Activated CD8-positive, alpha-beta memory T cell treated with anti-CD3 and anti-CD28 coated beads for 48 hours (primary cell): ENCODE results near the gene VMP1.
A peak's percentile ranks its signal among the peaks of the same experiment; 100 is the strongest.
"Not testable (repeated sequence)": the region's sequence is repeated elsewhere in the genome, so short reads cannot be mapped to it uniquely, and the experiment has no call there.

Experiments used
- DNase-seq, 3 experiments: peaks; one replicate each; pipeline ENCODE4 v3.0.0-alpha.2; 2020; ENCODE audit warnings: low read depth in 2 of 3, low spot score in 2 of 3

Gene VMP1

DNA sequence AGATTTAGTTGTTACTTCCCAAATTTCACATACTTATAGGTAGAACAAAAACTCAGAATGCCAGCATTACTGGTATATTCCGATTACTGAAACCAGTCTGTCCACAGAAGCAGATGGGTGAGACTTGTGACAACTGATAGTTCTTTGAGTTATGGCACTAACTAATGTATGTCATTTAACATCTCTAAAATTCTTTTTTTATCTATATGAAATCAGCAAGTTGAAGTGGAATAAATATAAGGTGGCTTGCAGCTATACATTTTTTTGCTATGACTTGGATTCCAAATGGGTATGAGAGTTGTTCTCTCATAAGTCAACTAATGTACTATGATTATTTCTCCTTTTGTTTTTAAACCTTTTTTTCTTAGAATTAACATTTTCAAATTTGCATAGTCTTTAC is 69.1 kb downstream of the VMP1 start:
- no peak for DNase-seq

DNA sequence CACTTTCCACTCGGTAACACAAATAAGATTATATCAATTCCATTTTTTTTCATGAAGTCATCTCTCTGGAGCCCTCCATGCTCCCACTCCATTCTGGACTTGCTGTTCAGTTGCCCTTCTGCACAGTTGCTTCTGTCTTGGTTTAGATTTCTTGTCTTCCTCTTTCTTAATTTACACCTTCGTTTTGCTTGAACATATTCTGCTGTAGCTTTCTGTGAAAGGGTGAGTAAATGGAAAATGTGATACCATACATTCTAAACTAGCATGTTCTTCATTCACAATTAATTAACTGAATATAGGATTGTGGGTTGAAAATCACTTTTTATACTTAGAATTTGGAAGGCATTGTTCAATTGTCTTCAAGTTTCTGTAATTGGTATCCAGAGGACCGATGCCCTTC is 69.6 kb downstream of the VMP1 start:
- DNase-seq: no peak

DNA sequence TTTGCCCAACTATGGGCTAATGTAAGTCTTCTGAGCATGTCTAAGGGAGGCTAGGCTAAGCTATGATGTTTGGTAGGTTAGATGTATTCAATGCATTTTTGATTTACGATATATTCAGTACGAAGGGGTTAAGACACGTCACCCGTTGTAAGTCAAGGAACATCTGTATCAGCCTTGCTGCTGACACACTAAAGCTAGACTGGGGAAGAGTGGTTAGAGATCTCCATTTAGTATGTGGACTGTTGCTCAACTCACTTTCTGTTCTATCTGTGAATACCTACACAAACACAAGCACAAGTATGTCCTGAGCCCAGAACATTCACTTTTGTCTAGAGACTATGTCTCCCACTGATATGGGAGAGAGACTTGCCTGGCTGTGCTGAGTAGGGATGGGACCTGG is 71.5 kb downstream of the VMP1 start:
- no peak for DNase-seq

DNA sequence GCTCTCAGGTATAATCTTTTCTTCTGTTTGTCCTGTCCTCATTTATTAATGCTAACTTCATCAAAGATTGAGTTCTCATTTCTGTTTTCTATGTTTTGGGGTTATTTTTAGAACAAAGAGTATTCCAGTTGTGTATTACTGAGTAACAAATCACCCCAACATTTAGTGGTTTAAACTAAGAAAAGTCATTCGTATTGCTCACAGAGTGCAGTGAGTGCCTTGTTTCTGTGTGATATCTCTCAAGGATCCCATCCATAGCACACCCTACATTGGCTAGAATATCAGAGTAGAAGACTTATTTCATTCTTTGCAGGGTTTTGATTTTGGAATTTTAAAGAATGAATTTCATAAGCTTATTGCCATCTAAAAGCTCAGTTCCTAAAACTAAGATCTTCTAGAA is 72.1 kb downstream of the VMP1 start:
- DNase-seq: no peak

DNA sequence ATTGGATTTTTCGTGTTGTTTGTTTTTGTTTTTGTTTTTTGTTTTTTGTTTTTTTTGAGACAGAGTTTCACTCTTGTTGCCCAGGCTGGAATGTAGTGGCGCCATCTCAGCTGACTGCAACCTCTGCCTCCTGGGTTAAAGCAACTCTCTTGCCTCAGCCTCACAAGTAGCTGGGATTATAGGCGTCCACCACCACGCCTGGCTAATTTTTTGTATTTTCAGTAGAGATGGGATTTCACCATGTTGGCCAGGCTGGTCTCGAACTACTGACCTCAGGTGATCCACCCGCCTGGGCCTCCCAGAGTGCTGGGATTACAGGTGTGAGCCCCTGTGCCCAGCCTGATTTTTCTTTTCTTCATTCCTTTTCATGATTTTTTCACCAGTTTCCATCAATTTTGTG is 73.1 kb downstream of the VMP1 start:
- not testable (repeated sequence) for DNase-seq

DNA sequence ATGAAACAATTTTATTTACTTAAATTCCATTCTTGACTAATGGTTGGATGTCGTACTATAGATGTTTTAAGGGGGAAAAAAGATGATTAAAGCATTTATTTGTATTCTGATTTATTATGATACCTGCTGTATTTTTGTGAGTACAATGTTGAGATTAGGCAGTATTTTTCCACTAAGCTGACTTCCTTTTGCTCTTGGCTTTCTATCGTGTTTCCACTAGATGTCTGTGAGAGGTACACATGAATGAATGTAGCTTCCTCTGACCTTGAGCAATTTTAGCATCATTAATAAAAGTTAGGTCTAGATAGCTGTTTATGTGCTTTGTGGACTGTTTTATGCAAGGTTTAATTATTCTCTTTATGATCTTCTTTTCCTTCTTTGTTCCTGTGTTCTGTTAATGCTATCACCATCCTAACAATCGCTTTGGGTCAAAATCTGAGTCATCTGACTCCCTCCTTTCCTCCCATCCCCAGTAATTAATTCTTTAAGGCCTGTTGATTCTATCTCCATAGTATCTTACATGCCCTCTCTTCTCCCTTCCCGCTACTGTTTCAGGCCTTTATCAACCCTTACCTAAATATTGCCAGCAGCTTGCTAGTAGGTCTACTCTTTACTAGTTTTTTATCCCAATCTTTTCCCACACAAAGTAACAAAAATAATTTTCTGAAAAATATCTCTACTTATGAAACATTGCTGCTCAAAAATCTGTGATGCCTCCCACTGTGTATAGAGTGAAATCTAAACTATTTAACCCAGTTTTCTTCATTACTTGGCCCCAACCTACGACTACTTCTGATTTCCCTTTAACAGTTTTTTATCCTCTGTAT is 76.0 kb downstream of the VMP1 start:
- no peak for DNase-seq

DNA sequence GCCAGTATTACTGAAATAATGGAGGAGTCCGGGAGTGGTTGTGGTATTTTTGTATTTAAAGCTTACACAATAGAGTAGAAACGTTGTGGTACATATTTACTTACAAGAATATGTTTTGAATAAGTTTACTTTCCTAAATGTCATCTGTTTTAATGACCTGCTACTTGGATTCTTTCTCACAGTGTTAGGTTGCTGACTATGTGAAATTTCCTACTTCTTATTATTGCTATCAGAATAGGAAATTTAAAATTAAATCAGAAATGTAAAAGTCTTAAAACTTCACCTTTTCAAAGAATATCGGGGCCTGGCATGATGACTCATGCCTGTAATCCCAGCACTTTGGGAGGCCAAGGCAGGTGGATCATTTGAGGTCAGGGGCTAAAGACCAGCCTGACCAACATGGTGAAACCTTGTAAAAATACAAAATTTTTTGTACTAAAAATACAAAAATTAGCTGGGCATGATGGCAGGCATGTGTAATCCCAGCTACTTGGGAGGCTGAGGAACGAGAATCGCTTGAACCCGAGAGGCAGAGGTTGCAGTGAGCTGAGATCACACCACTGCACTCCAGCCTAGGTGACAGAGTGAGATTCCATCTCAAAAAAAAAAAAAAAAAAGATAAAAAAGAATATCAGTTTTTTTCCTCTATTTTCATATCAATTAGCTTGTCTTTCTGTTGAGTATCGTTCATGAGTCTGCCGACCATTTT is 77.8 kb downstream of the VMP1 start:
- no peak for DNase-seq

DNA sequence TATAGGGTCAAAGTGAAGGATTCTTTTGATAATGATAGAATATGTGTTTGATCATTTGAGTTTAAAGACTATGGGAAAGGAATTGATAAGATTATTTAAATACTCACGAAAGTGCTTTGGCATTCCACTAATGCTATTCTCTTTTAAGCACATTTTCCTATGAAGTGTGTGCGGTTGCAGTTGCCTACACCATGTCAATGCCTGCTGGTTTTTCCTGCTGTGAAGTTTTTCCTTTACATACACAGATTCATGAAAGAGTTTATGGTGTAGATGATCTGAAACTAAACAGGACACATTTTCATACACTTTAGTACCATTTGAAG is 78.7 kb downstream of the VMP1 start:
- no peak for DNase-seq

DNA sequence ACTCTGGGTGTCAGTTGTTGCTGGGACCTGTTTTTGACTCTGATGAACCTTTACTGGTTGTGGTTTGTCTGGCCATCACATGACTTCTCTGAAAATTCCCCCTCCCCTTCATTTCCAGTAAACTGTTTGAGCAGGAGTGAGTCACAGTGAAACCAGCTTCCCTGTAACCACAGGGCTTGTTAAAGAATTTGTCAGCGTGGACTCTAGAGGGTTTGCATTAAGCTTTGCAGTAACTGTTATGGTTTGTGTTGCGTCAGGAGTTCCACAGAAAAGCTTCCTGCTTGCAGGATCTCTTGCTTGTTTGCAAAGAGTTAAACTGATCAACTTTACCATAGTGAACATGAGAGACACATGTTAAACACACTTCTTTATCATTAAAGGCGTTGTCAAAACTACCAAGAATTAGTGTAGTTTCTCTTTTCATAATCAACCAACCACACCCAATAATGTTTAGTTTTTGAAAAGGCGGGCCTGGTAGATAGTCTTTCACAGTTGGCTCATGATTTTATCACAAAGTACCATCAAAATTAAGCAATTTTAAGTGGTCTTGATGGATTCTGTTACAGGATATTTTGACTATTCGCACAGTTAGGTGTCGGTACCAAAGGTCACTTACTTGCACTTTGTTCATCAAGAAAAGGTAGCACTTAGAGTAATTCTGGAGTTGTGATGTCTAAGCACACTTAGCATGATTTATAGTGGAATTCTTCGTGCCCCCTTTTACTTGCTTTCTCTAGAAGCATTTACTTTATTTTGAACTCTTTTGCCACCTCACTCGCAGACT is 79.3 kb downstream of the VMP1 start:
- peak in 1 of 3 experiments; percentile 48 for DNase-seq

DNA sequence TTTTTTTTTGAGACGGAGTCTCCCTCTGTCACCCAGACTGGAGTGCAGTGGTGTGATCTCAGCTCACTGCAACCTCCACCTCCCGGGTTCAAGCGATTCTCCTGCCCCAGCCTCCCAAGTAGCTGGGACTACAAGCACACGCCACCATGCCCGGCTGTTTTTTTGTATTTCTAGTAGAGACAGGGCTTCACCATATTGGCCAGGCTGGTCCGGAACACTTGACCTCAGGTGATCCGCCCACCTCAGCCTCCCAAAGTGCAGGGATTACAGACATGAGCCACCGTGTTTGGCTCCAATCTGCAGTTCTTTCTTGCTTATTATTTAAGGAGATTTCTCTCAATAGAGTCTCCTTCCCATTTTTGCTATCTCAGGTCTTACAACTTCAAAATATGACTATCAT is 82.4 kb downstream of the VMP1 start:
- DNase-seq: not testable (repeated sequence)

DNA sequence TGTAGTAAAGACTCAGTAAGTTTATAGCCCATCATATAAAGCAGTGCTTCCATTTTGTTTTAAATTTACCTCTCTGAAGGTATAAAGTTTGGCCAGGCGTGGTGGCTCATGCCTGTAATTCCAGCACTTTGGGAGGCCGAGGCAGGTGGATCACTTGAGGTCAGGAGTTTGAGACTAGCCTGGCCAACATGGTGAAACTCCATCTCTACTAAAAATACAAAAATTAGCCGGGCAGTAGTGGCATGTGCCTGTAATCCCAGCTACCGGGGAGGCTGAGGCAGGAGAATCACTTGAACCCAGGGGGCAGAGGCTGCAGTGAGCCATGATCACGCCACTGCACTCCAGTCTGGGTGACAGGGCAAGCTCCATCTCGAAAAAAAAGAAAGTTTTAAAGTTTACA is 83.0 kb downstream of the VMP1 start:
- DNase-seq: not testable (repeated sequence)

DNA sequence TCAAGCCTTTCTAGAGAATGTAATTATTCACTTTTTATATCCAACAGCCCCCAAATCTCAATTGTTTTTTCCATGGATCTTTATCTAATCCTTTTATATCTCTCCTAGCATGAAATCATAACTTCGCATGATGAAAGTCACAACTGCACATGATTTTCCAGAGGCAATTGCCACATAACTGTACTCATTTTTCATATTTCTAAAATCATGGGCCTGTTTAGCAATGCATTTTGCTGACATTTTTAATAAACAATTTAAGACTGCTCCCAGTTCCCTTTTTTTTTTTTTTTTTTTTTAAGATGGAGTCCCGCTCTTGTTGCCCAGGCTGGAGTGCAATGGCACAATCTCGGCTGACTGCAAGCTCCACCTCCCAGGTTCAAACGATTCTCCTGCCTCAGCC is 83.5 kb downstream of the VMP1 start:
- DNase-seq: no peak

DNA sequence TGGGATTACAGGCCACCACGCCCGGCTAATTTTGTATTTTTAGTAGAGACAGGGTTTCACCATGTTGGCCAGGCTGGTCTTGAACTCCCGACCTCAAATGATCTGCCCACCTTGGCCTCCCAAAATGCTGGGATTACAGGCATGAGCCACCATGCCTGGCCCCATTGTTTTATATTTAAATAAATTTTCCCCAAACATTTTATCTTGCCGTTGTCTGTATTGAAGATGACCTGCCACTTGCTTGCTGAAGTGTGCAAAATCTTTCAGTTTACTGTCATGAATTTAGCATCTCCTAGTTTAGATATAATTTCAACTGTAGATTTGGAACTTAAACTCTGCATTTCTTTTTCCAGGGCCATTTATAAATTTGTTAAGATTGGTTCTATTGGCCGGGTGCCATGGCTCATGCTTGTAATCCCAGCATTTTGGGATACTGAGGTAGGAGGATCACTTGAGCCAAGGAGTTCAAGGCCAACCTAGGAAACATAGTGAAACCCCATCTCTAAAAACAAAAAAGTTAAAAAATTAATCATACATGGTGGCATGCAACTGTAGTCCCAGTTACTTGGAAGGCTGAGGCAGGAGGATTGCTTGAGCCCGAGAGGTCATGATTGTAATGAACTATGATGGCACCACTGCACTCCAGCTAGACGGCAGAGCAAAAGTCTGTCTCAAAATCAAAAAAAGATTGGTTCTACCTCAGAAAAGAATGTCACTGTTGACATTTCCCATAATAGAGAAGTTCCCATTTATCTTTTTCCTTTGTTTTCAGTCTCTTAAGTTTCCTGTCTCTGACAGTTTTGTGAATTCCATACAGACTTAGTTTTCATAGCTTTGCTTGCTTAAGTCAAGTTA is 84.4 kb downstream of the VMP1 start:
- DNase-seq: no peak

DNA sequence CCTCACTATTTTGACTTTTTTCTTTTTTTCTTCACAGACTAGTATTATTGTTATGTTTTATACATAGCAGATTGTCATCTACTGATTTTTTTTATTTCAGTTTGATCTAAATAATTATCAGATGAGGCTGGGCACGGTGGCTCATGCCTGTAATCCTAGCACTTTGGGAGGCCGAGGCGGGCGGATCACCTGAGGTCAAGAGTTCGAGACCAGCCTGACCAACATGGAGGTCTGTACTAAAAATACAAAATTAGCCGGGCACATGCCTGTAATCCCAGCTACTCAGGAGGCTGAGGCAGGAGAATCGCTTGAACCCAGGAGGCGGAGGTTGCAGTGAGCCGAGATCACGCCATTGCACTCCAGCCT is 85.0 kb downstream of the VMP1 start:
- not testable (repeated sequence) for DNase-seq

DNA sequence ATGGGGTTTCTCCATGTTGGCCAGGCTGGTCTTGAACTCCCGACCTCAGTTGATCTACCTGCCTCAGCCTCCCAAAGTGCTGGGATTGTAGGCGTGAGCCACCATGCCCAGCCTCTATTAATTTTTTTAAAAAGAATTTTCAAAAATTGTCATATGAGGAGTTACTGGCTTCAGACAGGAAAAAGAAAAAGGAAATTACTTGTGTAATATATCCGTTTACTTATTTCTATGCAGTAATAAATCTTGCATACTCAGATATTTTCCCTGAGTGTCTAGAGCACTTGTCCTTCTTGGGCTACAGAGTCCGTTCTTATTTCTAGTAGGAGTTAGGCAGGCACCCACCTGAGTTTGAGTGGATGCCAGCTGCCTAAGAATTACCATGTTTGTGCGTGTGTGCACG is 85.8 kb downstream of the VMP1 start:
- DNase-seq: no peak

DNA sequence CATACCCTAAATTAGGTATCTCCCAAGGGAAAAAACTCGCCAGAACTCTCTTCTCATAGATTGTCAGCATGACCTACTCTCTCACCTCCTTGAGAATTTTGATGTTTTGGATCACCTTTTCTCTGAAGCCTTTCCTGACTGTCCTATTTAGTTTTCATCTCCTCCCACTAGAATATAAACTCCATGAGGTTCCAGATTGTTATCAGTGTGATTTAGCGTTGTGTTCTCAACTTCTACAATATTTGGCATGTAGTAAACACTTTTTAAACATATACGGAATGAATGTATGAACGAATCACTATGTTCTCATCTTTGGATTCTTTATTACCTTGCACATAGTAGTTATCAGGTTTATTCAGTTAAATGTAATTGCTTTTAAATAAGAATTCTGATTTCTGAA is 88.7 kb downstream of the VMP1 start:
- DNase-seq: no peak

DNA sequence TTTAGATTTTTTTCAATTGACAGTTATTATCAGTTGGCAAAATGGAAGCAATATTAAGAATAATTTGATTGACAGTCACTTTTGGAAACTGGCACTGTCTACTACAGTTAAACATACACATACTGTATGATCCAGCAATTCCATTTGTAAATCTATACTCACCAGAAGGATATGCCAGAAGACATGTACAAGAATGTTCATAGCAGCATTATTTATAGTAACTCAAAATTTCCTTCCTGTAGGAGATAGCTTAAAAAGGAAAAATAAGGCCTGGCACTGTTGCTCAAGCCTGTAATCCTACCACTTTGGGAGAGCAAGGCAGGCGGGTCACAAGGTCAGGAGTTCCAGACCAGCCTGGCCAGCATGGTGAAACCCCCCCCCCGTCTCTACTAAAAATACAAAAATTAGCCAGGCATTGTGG is 89.3 kb downstream of the VMP1 start:
- no peak for DNase-seq

DNA sequence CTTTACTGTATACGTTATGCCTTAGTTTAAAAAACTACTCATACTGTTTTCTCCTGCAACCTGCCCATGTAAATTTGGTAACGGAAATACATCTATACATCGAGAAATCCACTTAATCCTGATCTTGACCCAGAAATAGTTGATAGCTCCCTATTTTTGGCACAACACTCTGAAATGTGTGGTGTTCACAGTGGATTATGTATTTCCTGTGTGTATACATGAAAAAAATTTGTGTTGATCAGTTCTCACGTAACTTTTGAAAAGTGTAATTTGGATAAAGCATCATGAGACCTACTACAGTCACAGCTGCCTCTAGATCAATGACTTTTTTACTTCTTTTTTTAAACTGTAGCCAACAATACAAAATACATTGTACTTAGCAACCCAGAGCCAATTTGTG is 90.7 kb downstream of the VMP1 start:
- no peak for DNase-seq

DNA sequence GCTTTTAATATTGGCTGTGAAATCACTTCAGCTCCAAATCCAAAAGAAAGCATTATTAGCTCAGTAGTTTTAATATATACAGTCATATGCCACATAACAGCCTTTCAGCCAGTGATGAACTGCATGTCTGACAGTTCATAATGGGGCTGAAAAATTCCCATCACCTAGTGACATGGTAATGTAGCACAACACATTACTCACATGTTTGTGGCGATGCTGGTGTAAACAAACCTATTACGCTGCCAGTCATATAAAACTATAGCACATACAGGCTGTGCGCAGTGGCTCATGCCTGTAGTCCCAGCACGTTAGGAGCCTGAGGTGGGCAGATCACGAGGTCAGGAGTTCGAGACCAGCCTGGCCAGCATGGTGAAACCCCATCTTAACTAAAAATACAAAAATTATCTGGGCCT is 93.1 kb downstream of the VMP1 start:
- no peak for DNase-seq

DNA sequence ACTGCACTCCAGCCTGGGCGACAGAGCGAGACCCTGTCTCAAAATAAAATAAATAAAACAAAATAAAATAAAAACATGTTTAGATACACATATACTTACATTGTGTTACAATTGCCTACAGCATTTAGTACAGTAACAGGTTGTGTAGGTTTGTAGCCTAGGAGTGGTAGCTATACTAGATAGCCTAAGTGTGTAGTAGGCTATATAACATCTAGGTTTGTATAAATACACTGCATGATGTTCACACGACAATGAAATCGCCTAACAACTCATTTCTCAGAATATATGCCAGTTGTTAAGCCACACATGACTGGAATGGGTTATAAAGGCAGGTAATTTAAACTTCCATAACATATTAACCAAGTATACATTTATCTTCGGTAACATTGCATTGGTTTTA is 94.7 kb downstream of the VMP1 start:
- DNase-seq: no peak

DNA sequence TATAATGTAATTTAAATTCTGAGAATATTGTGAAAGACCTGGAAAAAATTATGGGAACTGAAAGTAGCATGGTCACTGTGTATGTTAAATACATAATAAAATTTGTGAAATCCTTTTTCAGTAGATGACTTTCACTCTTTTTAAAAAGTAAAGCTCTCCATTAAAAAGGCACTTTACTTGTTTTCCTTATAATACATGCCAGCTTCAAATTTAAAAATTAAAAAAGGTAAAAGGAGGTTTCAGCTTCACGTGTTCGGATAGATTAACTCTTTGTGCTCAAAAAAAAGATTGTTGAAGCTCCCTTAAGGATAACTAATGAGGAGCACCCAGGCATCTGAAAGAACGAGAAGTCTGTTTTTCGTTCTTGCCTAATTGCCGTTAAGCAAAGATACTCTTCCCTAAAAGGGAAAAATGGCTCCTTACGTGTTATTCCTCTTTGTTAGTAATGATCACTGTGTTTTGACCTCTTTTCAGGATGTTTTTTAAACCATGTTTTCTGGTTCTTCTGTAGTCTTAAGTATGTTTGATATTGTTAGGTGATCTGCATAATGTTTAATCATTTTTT is 97.5 kb downstream of the VMP1 start:
- DNase-seq: no peak
